H4 (cell line): ENCODE data around the gene ZNF827. TPM values are rescaled to one million over a fixed set of nuclear protein-coding genes. Genes with fewer than 3 reads are reported as not detected.

Experiments
- DNase-seq: peaks from one replicate; pipeline ENCODE4 v3.0.0-alpha.2; 2015; ENCODE audit warnings: low spot score
- total RNA-seq: library from RNA; depleted of rRNA; stranded (reverse); fragments of >200 nt; shearing (Covaris generic); gene quantifications from 2 replicates; pipeline ENCODE4 v1.2.3, GENCODE V29; 2014

Gene ZNF827
- total RNA-seq, 1 experiment from 2014 or later, result 5.2 TPM

GRCh38 chr4:145763399-145763798 is 175.2 kb downstream of the ZNF827 start:
- DNase-seq, result no peak

GRCh38 chr4:145762719-145763118 is 175.9 kb downstream of the ZNF827 start:
- DNase-seq, result no peak

GRCh38 chr4:145760961-145761929 is 177.4 kb downstream of the ZNF827 start:
- DNase-seq, result no peak

GRCh38 chr4:145760176-145760575 is 178.4 kb downstream of the ZNF827 start:
- DNase-seq, result no peak

- no peak for DNase-seq
Observed at GRCh38 chr4:145757188-145757587, 181.4 kb downstream of the ZNF827 start.

- DNase-seq, result no peak
Observed at GRCh38 chr4:145756244-145756643, 182.4 kb downstream of the ZNF827 start.

- DNase-seq, result no peak
Observed at GRCh38 chr4:145755802-145756201, 182.8 kb downstream of the ZNF827 start.

GRCh38 chr4:145743641-145744040 is 195.0 kb downstream of the ZNF827 start:
- DNase-seq, result no peak

GRCh38 chr4:145740806-145741205 is 197.8 kb downstream of the ZNF827 start:
- DNase-seq, result no peak

GRCh38 chr4:145739845-145740244 is 198.8 kb downstream of the ZNF827 start:
- DNase-seq, result no peak

- DNase-seq, result no peak
Observed at GRCh38 chr4:145736241-145736831, 202.3 kb downstream of the ZNF827 start.

- no peak for DNase-seq
Observed at GRCh38 chr4:145735827-145736226, 202.8 kb downstream of the ZNF827 start.

- peak; percentile 81 for DNase-seq
Observed at GRCh38 chr4:145735347-145735675, 203.3 kb downstream of the ZNF827 start.

GRCh38 chr4:145734576-145735346 is 203.9 kb downstream of the ZNF827 start:
- peak; percentile 93 for DNase-seq

GRCh38 chr4:145734031-145734430 is 204.6 kb downstream of the ZNF827 start:
- DNase-seq, result no peak

- DNase-seq, result peak; percentile 89
Observed at GRCh38 chr4:145732895-145733880, 205.4 kb downstream of the ZNF827 start.

GRCh38 chr4:145732001-145732815 is 206.4 kb downstream of the ZNF827 start:
- no peak for DNase-seq

GRCh38 chr4:145731028-145731427 is 207.6 kb downstream of the ZNF827 start:
- DNase-seq, result peak; percentile 18

- no peak for DNase-seq
Observed at GRCh38 chr4:145730026-145730425, 208.6 kb downstream of the ZNF827 start.

GRCh38 chr4:145723336-145723735 is 215.3 kb downstream of the ZNF827 start:
- no peak for DNase-seq
